Heart left ventricle (tissue), 16 donors: Measurements from ENCODE around the gene HENMT1. TPM values are rescaled to one million over a fixed set of nuclear protein-coding genes. Genes with fewer than 3 reads are reported as not detected.

Source experiments
- ATAC-seq, 4 donors: fragments of 200-7000 bp; cut with Tn5 transposase; one replicate each; pipeline ENCODE4 v1.9.1; 2020 to 2022; ENCODE audit warnings: moderate library complexity in 4 of 4, mild to moderate bottlenecking in 3 of 4, moderate number of reproducible peaks in 1 of 4
- DNase-seq, 5 donors: peaks; one replicate each; pipeline ENCODE4 v3.0.0-alpha.2; 2020
- H3K27ac ChIP-seq, 12 donors: fragments of 200-600 bp; sonication (generic) in 4 of 12; one replicate each; pipeline versions ENCODE4 v1.5.0 to v1.8.0; 2016 to 2022; ENCODE audit warnings: mild to moderate bottlenecking in 2 of 12
- H3K27me3 ChIP-seq, 9 donors: fragments of 200-600 bp; sonication (generic) in 2 of 9; one replicate each; pipeline versions ENCODE4 v1.5.1 to v1.8.0; 2016 to 2022; ENCODE audit warnings: mild to moderate bottlenecking in 3 of 9
- H3K36me3 ChIP-seq, 9 donors: fragments of 200-600 bp; sonication (generic) in 2 of 9; one replicate each; pipeline versions ENCODE4 v1.5.0 to v1.8.0; 2018 to 2022; ENCODE audit warnings: mild to moderate bottlenecking in 2 of 9
- H3K4me1 ChIP-seq, 12 donors: fragments of 200-600 bp; sonication (generic) in 4 of 12; one replicate each; pipeline versions ENCODE4 v1.5.0 to v1.8.0; 2016 to 2022; ENCODE audit warnings: mild to moderate bottlenecking in 3 of 12
- H3K4me3 ChIP-seq, 12 donors: fragments of 200-600 bp; sonication (generic) in 4 of 12; one replicate each; pipeline versions ENCODE4 v1.5.0 to v1.8.0; 2017 to 2022; ENCODE audit warnings: mild to moderate bottlenecking in 9 of 12, moderate library complexity in 4 of 12
- H3K9me3 ChIP-seq, 12 donors: fragments of 200-600 bp; sonication (generic) in 4 of 12; one replicate each; pipeline versions ENCODE4 v1.5.0 to v1.8.0; 2016 to 2022; ENCODE audit warnings: mild to moderate bottlenecking in 1 of 12
- POLR2A ChIP-seq, 2 donors: fragments of 450-650 bp; IDR thresholded peaks; one replicate each; pipeline ENCODE4 v1.6.1; 2017; ENCODE audit warnings: antibody characterized with exemption in 2 of 2, mild to moderate bottlenecking in 2 of 2, moderate library complexity in 2 of 2
- WGBS, 4 donors: extraction: QIAGEN DNeasy Blood & Tissue Kit in 2 of 4; methylation state at CpG; one replicate each; pipeline versions ENCODE4 v1.1.5 to v1.1.7; 2013 to 2018; 5-methylcytosine and 5-hydroxymethylcytosine counted together
- intact Hi-C, 10 donors: fragments of 100-400 bp; cut with DNase I; formaldehyde crosslinking; loops; one replicate each; pipeline versions ENCODE4 v1.11.1 to v1.14.2; 2022
- polyA plus RNA-seq, 2 donors: library from polyadenylated mRNA; stranded (reverse); fragments of 200-250 nt; gene quantifications; one replicate each; pipeline ENCODE4 v1.2.3, GENCODE V29; 2013
- total RNA-seq, 9 donors: library from RNA; depleted of rRNA in 2 of 9; stranded (reverse); fragments of >200 nt in 2 of 9; fragmentation: NEBNext Ultra II Directional in 3 of 9; extraction: Animal tissue kit (Norgen Biotek cat#: 25700) in 3 of 9; gene quantifications; one replicate each; pipeline versions ENCODE4 v1.1.0 to v1.2.4, GENCODE V29; 2016 to 2023
- TF ChIP-seq, protein P1 (sequence below), 12 donors: fragments of 200-600 bp; sonication (generic) in 4 of 12; IDR thresholded peaks; one replicate each; pipeline versions ENCODE4 v1.5.0 to v1.8.0; 2018 to 2022; ENCODE audit warnings: antibody characterized with exemption in 12 of 12, mild to moderate bottlenecking in 5 of 12
- donor health status: ischemic (EF 13 %, LVEDD 7.1; RV severe dilation, severe dysfunction).
- donor health status: healthy with polysubstance abuse.
- donor health status: DM: no; HTN: yes; CAD: no.
- donor health status: DM: no; HTN: no; CAD: no.
- donor health status: ischemic (EF 25% LVEDD 6.9; RV normal size, moderate dysfunction).
- donor health status: ischemic (EF 25% LVEDD 5.7; RV mildly dilated, moderate dysfunction).
- donor health status: healthy.
- donor health status: DM: yes; HTN: yes; CAD: no.
- donor health status: ischemic (EF 35%, LVEDD 5.7; RV mildly dilated, moderate dysfunction).
- donor health status: nonischemic (EF 11% LVEDD 7.7; RV severe dilation, severe dysfunction).
- donor health status: DM: yes; HTN: yes; CAD: no.
- donor health status: PGD.
- donor health status: ischemic (EF 29% LVEDD 5.4; RV normal size, mild dysfunction).
- donor health status: nonischemic (EF 23%, LVEDD 6.1; RV moderate dilation, normal function).

HENMT1 gene
- total and polyA plus RNA-seq, 11 donors, result 0.44 to 4.5 (median 0.93) TPM

DNA sequence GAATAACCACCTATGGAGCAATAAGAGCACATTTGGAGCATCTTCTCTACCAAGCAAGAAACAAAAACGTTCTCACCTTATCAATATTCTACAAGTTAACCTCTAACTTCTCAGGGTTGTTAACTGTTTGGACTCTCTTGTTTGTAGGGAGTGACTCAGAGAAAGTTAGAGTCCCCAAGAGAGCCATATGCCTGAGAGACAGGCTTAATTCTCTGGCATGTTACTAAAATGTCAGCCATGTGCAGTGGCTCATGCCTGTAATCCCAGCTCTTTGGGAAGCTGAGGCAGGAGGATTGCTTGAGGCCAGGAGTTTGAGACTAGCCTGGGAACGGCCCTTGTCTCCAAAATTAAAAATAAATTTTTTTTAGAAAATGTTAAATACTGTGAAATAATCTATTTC is 4.2 kb upstream of the HENMT1 start:
- no peaks in the 10 kb centered on the region for H3K9me3 ChIP-seq
- no peak overlapping the region for H3K27ac ChIP-seq
- no peak for TF ChIP-seq POLR2A (IDR thresholded peaks at IDR 0.05)
- WGBS, 4 donors, result 69 to 79% (median 77%) methylated on average over 2 of the region's 2 CpGs
- no peak overlapping the region for H3K4me3 ChIP-seq
- ATAC-seq (no peak), DNase-seq (no peak)
- no peaks in the 10 kb centered on the region for H3K36me3 ChIP-seq
- H3K27me3 ChIP-seq, result no peaks in the 10 kb centered on the region
- intact Hi-C loops, result no loop called here
- peaks cover 0 to 12% (median 5%) of the 10 kb centered on the region in 12 donors for H3K4me1 ChIP-seq

DNA sequence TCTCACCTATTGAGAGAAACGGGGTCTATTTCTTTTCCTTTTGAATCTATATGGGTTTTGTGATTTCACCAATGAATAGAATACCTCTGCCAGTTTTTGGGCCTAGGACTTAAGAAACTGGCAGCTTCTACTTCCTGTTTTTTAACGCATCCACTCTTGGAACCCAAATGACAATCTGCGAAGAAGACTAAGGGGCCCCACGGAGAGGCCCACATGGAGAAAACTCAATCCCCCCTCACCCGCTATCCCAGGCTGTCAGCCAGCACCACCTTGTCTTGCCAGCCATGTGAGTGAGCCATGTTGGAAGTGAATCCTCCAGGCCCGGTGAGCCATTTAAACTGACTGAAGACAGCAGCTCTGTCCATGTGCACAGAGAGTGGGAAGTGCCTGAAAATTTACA is 3.6 kb upstream of the HENMT1 start:
- no peak for DNase-seq
- intact Hi-C loops, result no loop called here
- TF ChIP-seq POLR2A (IDR thresholded peaks at IDR 0.05), result no peak
- H3K27ac ChIP-seq, result no peak overlapping the region
- no peak overlapping the region for H3K4me3 ChIP-seq
- H3K36me3 ChIP-seq, result no peaks in the 10 kb centered on the region
- WGBS, 4 donors, result 83 to 86% (median 84%) methylated on average over 6 of the region's 6 CpGs
- H3K4me1 ChIP-seq, result peaks cover 0 to 13% (median 5%) of the 10 kb centered on the region in 12 donors
- no peak for ATAC-seq
- H3K9me3 ChIP-seq, result no peaks in the 10 kb centered on the region
- no peaks in the 10 kb centered on the region for H3K27me3 ChIP-seq

- Histone ChIP-seq H3K36me3 (no peaks in the 10 kb centered on the region), H3K9me3 (no peaks in the 10 kb centered on the region), H3K27ac (no peak overlapping the region), H3K27me3 (no peaks in the 10 kb centered on the region), H3K4me3 (no peak overlapping the region), H3K4me1 (peaks cover 0 to 13% (median 5%) of the 10 kb centered on the region in 12 donors)
- TF ChIP-seq, protein P1, sequence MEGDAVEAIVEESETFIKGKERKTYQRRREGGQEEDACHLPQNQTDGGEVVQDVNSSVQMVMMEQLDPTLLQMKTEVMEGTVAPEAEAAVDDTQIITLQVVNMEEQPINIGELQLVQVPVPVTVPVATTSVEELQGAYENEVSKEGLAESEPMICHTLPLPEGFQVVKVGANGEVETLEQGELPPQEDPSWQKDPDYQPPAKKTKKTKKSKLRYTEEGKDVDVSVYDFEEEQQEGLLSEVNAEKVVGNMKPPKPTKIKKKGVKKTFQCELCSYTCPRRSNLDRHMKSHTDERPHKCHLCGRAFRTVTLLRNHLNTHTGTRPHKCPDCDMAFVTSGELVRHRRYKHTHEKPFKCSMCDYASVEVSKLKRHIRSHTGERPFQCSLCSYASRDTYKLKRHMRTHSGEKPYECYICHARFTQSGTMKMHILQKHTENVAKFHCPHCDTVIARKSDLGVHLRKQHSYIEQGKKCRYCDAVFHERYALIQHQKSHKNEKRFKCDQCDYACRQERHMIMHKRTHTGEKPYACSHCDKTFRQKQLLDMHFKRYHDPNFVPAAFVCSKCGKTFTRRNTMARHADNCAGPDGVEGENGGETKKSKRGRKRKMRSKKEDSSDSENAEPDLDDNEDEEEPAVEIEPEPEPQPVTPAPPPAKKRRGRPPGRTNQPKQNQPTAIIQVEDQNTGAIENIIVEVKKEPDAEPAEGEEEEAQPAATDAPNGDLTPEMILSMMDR (IDR thresholded peaks at IDR 0.05), result no peak
- no peak for TF ChIP-seq POLR2A (IDR thresholded peaks at IDR 0.05)
- WGBS, 4 donors, result 75 to 92% (median 84%) methylated on average over 2 of the region's 2 CpGs
- intact Hi-C loops, result loop anchor here in 1 of 10 donors (2.0 kb wide), 1 partner anchor 28 kb away; no protein-coding TSS in a partner anchor
- peak in 2 of 4 donors; percentile 25 to 62 for ATAC-seq
- DNase-seq, result no peak
Observed at GRCh38 chr1:108663074-108663473, 2.2 kb upstream of the HENMT1 start.

- TF ChIP-seq POLR2A (IDR thresholded peaks at IDR 0.05), result no peak
- TF ChIP-seq, protein P1 (IDR thresholded peaks at IDR 0.05), result no peak
- Histone ChIP-seq H3K4me1 (peaks cover 0 to 13% (median 5%) of the 10 kb centered on the region in 12 donors), H3K27ac (no peak overlapping the region), H3K9me3 (peaks cover 0 to 4% (median 0%) of the 10 kb centered on the region in 12 donors), H3K27me3 (no peaks in the 10 kb centered on the region), H3K36me3 (peaks cover 0 to 2% (median 0%) of the 10 kb centered on the region in 9 donors), H3K4me3 (no peak overlapping the region)
- DNase-seq (no peak), ATAC-seq (no peak)
- intact Hi-C loops, result no loop called here
- 87 to 93% (median 90%) methylated on average over 5 of the region's 5 CpGs for WGBS, 4 donors
Observed at GRCh38 chr1:108657356-108658080, 3.4 kb downstream of the HENMT1 start.

DNA sequence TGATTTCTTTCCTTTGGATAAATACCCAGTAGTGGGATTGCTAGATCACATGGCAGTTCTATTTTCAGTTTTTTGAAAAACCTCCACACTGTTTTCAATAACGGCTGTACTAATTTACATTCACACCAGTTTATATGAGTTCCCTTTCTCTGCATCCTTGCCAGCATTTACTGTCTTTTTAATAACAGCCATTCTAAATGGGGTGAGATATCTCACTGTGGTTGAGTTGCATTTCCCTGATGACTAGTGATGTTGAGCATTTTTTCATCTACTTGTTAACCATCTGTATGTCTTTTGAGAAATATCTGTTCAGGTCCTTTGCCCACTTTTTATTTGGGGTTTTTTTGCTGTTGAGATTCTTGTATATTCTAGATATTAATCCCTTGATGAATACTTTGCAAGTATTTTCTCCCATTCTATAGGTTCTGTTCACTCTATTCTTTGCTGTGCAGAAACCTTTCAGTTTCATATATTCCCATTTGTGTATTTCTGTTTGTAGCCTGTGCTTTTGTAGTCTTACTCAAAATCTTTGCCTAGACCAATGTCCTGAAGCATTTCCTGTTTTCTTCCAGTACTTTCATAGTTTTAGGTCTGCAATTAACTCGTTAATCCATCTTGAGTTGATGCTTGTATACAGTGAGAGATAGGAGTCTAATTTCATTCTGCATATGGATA is 7.3 kb downstream of the HENMT1 start:
- WGBS, 4 donors, result 75 to 85% (median 82%) methylated on average over 2 of the region's 2 CpGs
- H3K27ac ChIP-seq, result no peak overlapping the region
- ATAC-seq (no peak), DNase-seq (no peak)
- intact Hi-C loops, result no loop called here
- H3K36me3 ChIP-seq, result peaks cover 0 to 5% (median 0%) of the 10 kb centered on the region in 9 donors
- H3K9me3 ChIP-seq, result peaks cover 0 to 14% (median 0%) of the 10 kb centered on the region in 12 donors
- H3K4me3 ChIP-seq, result no peak overlapping the region
- no peak for TF ChIP-seq POLR2A (IDR thresholded peaks at IDR 0.05)
- TF ChIP-seq, protein P1 (IDR thresholded peaks at IDR 0.05), result no peak
- H3K4me1 ChIP-seq, result no peaks in the 10 kb centered on the region
- no peaks in the 10 kb centered on the region for H3K27me3 ChIP-seq
